CD4-positive, alpha-beta memory T cell (primary cell): ENCODE data around the gene SMIM14. TPM values are rescaled to one million over a fixed set of nuclear protein-coding genes. Genes with fewer than 3 reads are reported as not detected.
"Not testable (repeated sequence)": the region's sequence is repeated elsewhere in the genome, so short reads cannot be mapped to it uniquely, and the experiment has no call there.

Experiments
- CTCF ChIA-PET: fragments of 350-600 bp; sonication (Branson Sonifier 250); formaldehyde crosslinking; loops from one replicate; lab custom pipeline; 2021; ENCODE audit warnings: inconsistent platforms; ENCODE audit not compliant: partially characterized antibody; lab: Charles Lee
- POLR2A ChIA-PET: fragments of 350-600 bp; sonication (Branson Sonifier 250); formaldehyde crosslinking; loops from one replicate; lab custom pipeline; 2021; ENCODE audit not compliant: partially characterized antibody; lab: Charles Lee
- DNase-seq, 5 donors: peaks; one replicate each; pipeline versions ENCODE4 v3.0.0 to v3.0.0-alpha.2; 2020 to 2022; ENCODE audit warnings: mixed read lengths in 1 of 5
- H3K27ac ChIP-seq: one replicate; pipeline ENCODE4 v1.7.0; 2013; ENCODE audit warnings: low read depth, low read length
- H3K27me3 ChIP-seq: 2 replicates; pipeline ENCODE4 v1.7.0; 2013; ENCODE audit warnings: mild to moderate bottlenecking, low read length, moderate library complexity; ENCODE audit not compliant: insufficient read depth
- H3K36me3 ChIP-seq: 2 replicates; pipeline ENCODE4 v1.7.0; 2013; ENCODE audit warnings: mild to moderate bottlenecking, low read length, moderate library complexity; ENCODE audit not compliant: insufficient read depth
- H3K4me1 ChIP-seq: 2 replicates; pipeline ENCODE4 v1.7.0; 2013; ENCODE audit warnings: mild to moderate bottlenecking, low read length, moderate library complexity; ENCODE audit not compliant: insufficient read depth
- H3K4me3 ChIP-seq, 2 donors: one replicate each; pipeline ENCODE4 v1.7.0; 2013; ENCODE audit warnings: low read length in 2 of 2, mild to moderate bottlenecking in 1 of 2
- H3K9me3 ChIP-seq, 2 donors: one replicate each; pipeline ENCODE4 v1.7.0; 2013; ENCODE audit warnings: low read length in 2 of 2, control low read depth in 1 of 2; ENCODE audit not compliant: control insufficient read depth in 1 of 2
- H3K27ac Mint-ChIP-seq, 7 donors: one replicate each; pipeline ENCODE4 v1.8.0; 2020 to 2021; ENCODE audit warnings: mixed read lengths in 7 of 7, mild to moderate bottlenecking in 6 of 7, inconsistent platforms in 3 of 7, moderate library complexity in 3 of 7
- H3K27me3 Mint-ChIP-seq, 2 donors: one replicate each; pipeline ENCODE4 v1.8.0; 2020 to 2021; ENCODE audit warnings: mixed read lengths in 2 of 2
- H3K36me3 Mint-ChIP-seq, 2 donors: one replicate each; pipeline ENCODE4 v1.8.0; 2020 to 2021; ENCODE audit warnings: mixed read lengths in 2 of 2, inconsistent platforms in 1 of 2, mild to moderate bottlenecking in 1 of 2
- H3K4me1 Mint-ChIP-seq, 4 donors: one replicate each; pipeline ENCODE4 v1.8.0; 2020 to 2021; ENCODE audit warnings: mixed read lengths in 4 of 4, mild to moderate bottlenecking in 1 of 4
- H3K4me3 Mint-ChIP-seq, 8 donors: one replicate each; pipeline ENCODE4 v1.8.0; 2020 to 2021; ENCODE audit warnings: mixed read lengths in 8 of 8, mild to moderate bottlenecking in 7 of 8, moderate library complexity in 6 of 8, inconsistent platforms in 3 of 8
- H3K9me3 Mint-ChIP-seq, 8 donors: one replicate each; pipeline ENCODE4 v1.8.0; 2020 to 2021; ENCODE audit warnings: mixed read lengths in 8 of 8, mild to moderate bottlenecking in 5 of 8, inconsistent platforms in 3 of 8, moderate library complexity in 1 of 8
- intact Hi-C: fragments of 100-400 bp; cut with micrococcal nuclease; formaldehyde crosslinking; loops from one replicate; pipeline ENCODE4 v1.15.1; 2023
- polyA plus RNA-seq, 2 donors: library from polyadenylated mRNA; unstranded; fragments of 300-500 nt; fragmentation: Illumina TruSeq; gene quantifications; one replicate each; pipeline ENCODE4 v1.2.3, GENCODE V29; 2021
- total RNA-seq, 2 experiments: library from RNA; stranded (reverse); gene quantifications; one replicate each; pipeline ENCODE4 v1.2.3, GENCODE V29; 2021

The SMIM14 gene
- total and polyA plus RNA-seq, 4 experiments from 2014 or later: 15.5 to 54.4 (median 28.1) TPM

GRCh38 chr4:39657465-39657864 lies 18.8 kb upstream of the SMIM14 start:
- Mint-ChIP-seq H3K9me3 (no peaks in the 10 kb centered on the region), H3K27me3 (no peaks in the 10 kb centered on the region), H3K4me3 (no peak overlapping the region), H3K4me1 (no peaks in the 10 kb centered on the region), H3K27ac (no peak overlapping the region), H3K36me3 (no peaks in the 10 kb centered on the region)
- no peaks in the 10 kb centered on the region for H3K27me3 ChIP-seq
- POLR2A ChIA-PET: no interaction called here
- intact Hi-C loops: no loop called here
- H3K4me3 ChIP-seq: no peak overlapping the region
- H3K27ac ChIP-seq: no peak overlapping the region
- H3K36me3 ChIP-seq: no peaks in the 10 kb centered on the region
- no peaks in the 10 kb centered on the region for H3K9me3 ChIP-seq
- no peaks in the 10 kb centered on the region for H3K4me1 ChIP-seq
- no peak for DNase-seq
- CTCF ChIA-PET: no interaction called here

DNA sequence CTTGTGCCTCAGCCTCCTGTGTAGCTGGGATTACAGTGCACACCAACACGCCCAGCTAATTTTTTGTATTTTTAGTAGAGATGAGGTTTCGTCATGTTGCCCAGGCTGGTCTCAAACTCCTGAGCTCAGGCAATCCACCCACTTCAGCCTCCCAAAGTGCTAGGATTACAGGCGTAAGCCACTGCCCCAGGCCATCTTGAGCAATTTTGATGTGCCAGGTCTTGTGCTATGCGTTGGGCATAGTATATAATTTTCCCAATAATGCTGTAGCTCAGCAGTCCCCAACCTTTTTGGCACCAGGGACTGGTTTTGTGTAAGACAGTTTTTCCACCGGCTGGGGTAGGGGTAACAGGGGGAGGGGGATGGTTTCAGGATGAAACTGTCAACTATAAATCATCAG lies 18.0 kb upstream of the SMIM14 start:
- H3K36me3 Mint-ChIP-seq, intact Hi-C loops, H3K4me1 Mint-ChIP-seq, H3K36me3 ChIP-seq, H3K9me3 ChIP-seq, H3K27me3 ChIP-seq, H3K4me3 Mint-ChIP-seq, H3K9me3 Mint-ChIP-seq, H3K27ac ChIP-seq, H3K27me3 Mint-ChIP-seq, DNase-seq, H3K4me1 ChIP-seq, H3K27ac Mint-ChIP-seq, H3K4me3 ChIP-seq: not testable (repeated sequence)
- ChIA-PET CTCF (interaction anchor here (0.7 to 1.2 kb wide), 2 partner anchors 17 to 179 kb away, joined by 3 read pairs; no protein-coding TSS in a partner anchor), POLR2A (interaction anchor here (0.7 kb wide), 1 partner anchor 190 kb away, joined by 3 read pairs; no protein-coding TSS in a partner anchor)

DNA sequence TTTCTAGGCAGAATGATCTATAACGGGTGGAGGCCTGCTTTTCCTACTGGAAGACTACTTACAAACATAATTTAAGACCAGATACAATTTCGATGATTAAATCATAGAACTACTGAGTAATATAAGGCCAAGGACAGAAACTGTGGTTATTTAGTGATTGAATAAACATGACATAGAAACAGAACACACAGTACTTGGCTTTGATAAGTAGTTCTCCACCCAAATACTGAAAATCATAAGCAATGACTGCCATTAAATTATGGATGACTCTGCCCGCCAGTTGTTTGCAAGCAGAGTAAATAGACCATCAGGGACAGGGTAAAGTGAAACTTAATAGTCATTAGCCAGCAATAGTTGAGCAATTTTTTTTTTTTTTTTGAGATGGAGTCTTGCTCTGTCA lies 17.2 kb upstream of the SMIM14 start:
- intact Hi-C loops: no loop called here
- H3K27ac Mint-ChIP-seq: no peak overlapping the region

DNA sequence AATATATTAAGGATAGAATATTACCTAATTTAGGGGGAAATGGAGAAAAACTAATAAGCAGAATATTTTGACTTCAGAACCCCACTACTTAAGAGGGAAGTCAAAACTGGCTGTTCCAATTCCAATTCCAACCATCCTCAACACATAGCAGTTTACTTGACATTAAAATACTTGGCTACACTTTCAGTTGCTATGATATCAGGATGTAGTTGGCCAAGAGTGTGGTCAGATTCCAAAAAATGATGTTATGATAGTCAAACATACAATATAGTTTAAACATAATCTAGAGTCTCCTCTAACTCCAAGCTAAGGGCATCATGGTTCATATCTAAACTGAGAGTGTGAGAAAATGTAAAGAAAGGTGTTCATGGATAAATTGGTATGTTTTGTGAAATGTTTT lies 16.5 kb upstream of the SMIM14 start:
- no peaks in the 10 kb centered on the region for H3K36me3 ChIP-seq

More for the DNA sequence above, 17.2 kb upstream of the SMIM14 start:
- Mint-ChIP-seq H3K4me3 (no peak overlapping the region), H3K36me3 (no peaks in the 10 kb centered on the region), H3K9me3 (no peaks in the 10 kb centered on the region), H3K27me3 (no peaks in the 10 kb centered on the region), H3K4me1 (no peaks in the 10 kb centered on the region)
- DNase-seq: no peak
- Histone ChIP-seq H3K4me3 (no peak overlapping the region), H3K27me3 (no peaks in the 10 kb centered on the region), H3K9me3 (no peaks in the 10 kb centered on the region), H3K36me3 (no peaks in the 10 kb centered on the region), H3K4me1 (no peaks in the 10 kb centered on the region), H3K27ac (no peak overlapping the region)
- CTCF ChIA-PET: interaction anchor here (0.7 to 1.2 kb wide), 2 partner anchors 17 to 178 kb away, joined by 3 read pairs; no protein-coding TSS in a partner anchor
- POLR2A ChIA-PET: interaction anchor here (0.7 kb wide), 1 partner anchor 191 kb away, joined by 3 read pairs; no protein-coding TSS in a partner anchor

DNA sequence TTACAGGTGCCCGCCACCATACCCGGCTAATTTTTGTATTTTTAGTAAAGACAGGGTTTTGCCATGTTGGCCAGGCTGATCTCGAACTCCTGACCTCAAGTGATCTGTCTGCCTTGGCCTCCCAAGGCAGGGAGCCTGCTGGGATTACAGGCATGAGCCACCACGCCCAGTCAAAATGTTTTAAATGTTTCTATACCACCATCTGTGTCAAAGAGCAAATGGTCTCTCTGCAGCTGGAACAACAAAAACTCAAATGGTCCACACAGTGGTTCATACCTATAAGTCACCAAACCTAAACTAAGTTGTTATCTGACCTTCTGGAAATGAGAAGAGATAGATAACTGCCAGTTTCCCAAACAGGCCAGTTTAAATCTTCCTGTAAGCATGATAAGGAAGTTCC lies 12.9 kb upstream of the SMIM14 start:
- intact Hi-C loops, H3K4me3 ChIP-seq, H3K4me1 ChIP-seq, H3K27me3 Mint-ChIP-seq, H3K27ac ChIP-seq, H3K4me3 Mint-ChIP-seq, H3K36me3 ChIP-seq, H3K9me3 Mint-ChIP-seq, H3K9me3 ChIP-seq, H3K4me1 Mint-ChIP-seq, H3K27ac Mint-ChIP-seq, CTCF ChIA-PET, H3K36me3 Mint-ChIP-seq, DNase-seq, H3K27me3 ChIP-seq: not testable (repeated sequence)
- POLR2A ChIA-PET: interaction anchor here (0.7 kb wide), 1 partner anchor 997 kb away, joined by 3 read pairs; no protein-coding TSS in a partner anchor

More for the DNA sequence above, 16.5 kb upstream of the SMIM14 start:
- H3K27ac ChIP-seq: no peak overlapping the region
- Mint-ChIP-seq H3K4me1 (no peaks in the 10 kb centered on the region), H3K4me3 (no peak overlapping the region), H3K36me3 (no peaks in the 10 kb centered on the region), H3K27me3 (no peaks in the 10 kb centered on the region), H3K9me3 (no peaks in the 10 kb centered on the region), H3K27ac (no peak overlapping the region)
- H3K4me1 ChIP-seq: no peaks in the 10 kb centered on the region
- CTCF ChIA-PET: no interaction called here
- H3K27me3 ChIP-seq: no peaks in the 10 kb centered on the region
- no peaks in the 10 kb centered on the region for H3K9me3 ChIP-seq
- no peak for DNase-seq
- POLR2A ChIA-PET: no interaction called here
- intact Hi-C loops: no loop called here
- no peak overlapping the region for H3K4me3 ChIP-seq

GRCh38 chr4:39649639-39650265 lies 11.1 kb upstream of the SMIM14 start:
- H3K36me3 Mint-ChIP-seq: no peaks in the 10 kb centered on the region
- no peak overlapping the region for H3K27ac Mint-ChIP-seq
- no peaks in the 10 kb centered on the region for H3K4me1 Mint-ChIP-seq
- no peaks in the 10 kb centered on the region for H3K4me1 ChIP-seq
- H3K9me3 ChIP-seq: no peaks in the 10 kb centered on the region
- no peak overlapping the region for H3K4me3 Mint-ChIP-seq
- no peaks in the 10 kb centered on the region for H3K36me3 ChIP-seq
- POLR2A ChIA-PET: interaction anchor here (2.7 kb wide), 1 partner anchor 11 kb away, joined by 8 read pairs; the partner anchor contains the start of gene SMIM14
- DNase-seq: no peak
- H3K27ac ChIP-seq: no peak overlapping the region
- CTCF ChIA-PET: no interaction called here
- H3K4me3 ChIP-seq: no peak overlapping the region
- H3K27me3 Mint-ChIP-seq: no peaks in the 10 kb centered on the region
- H3K27me3 ChIP-seq: no peaks in the 10 kb centered on the region
- intact Hi-C loops: no loop called here
- no peaks in the 10 kb centered on the region for H3K9me3 Mint-ChIP-seq

- no peaks in the 10 kb centered on the region for H3K4me1 ChIP-seq
- Mint-ChIP-seq H3K9me3 (no peaks in the 10 kb centered on the region), H3K36me3 (no peaks in the 10 kb centered on the region), H3K27me3 (no peaks in the 10 kb centered on the region), H3K4me1 (no peaks in the 10 kb centered on the region), H3K27ac (peak overlapping the region in 1 of 7 donors; percentile 48), H3K4me3 (no peak overlapping the region)
- H3K9me3 ChIP-seq: no peaks in the 10 kb centered on the region
- CTCF ChIA-PET: no interaction called here
- intact Hi-C loops: no loop called here
- POLR2A ChIA-PET: interaction anchor here (2.7 kb wide), 1 partner anchor 11 kb away, joined by 8 read pairs; the partner anchor contains the start of gene SMIM14
- DNase-seq: no peak
- H3K27me3 ChIP-seq: no peaks in the 10 kb centered on the region
- H3K27ac ChIP-seq: no peak overlapping the region
- H3K36me3 ChIP-seq: no peaks in the 10 kb centered on the region
- no peak overlapping the region for H3K4me3 ChIP-seq
These were observed 10.3 kb upstream of the SMIM14 start for GRCh38 chr4:39648827-39649558.
